Activated CD4-positive, alpha-beta T cell treated with anti-CD3 and anti-CD28 coated beads, Interleukin-2, amount 10 ng/mL, durations not matched to agents 24 days and 14 days (primary cell): ENCODE data around the gene VWA5B1. TPM values are rescaled to one million over a fixed set of nuclear protein-coding genes. Genes with fewer than 3 reads are reported as not detected.

ENCODE experiments used
- total RNA-seq: library from RNA; stranded (reverse); gene quantifications from 2 replicates; pipeline ENCODE4 v1.2.3, GENCODE V29; 2022

The VWA5B1 gene
- total RNA-seq, 1 donor from 2014 or later, result not detected

Other genes starting within 250 kb of the VWA5B1 start
- gene PLA2G5, start 220.7 kb upstream of the VWA5B1 start, total RNA-seq, result not detected in 2 replicates
- not detected in 2 replicates for gene PLA2G2D, start 171.3 kb upstream of the VWA5B1 start, total RNA-seq
- gene PLA2G2F, start 151.6 kb upstream of the VWA5B1 start, total RNA-seq, result not detected in 2 replicates
- gene UBXN10, start 104.8 kb upstream of the VWA5B1 start, total RNA-seq, result 1.2 and 1.3 TPM in 2 replicates
- 0.28 and 0.40 TPM in 2 replicates for gene PLA2G2C, start 104.4 kb upstream of the VWA5B1 start, total RNA-seq
- gene CAMK2N1, start 195.3 kb downstream of the VWA5B1 start, total RNA-seq, result 1.3 and 1.8 TPM in 2 replicates
- gene MUL1, start 217.3 kb downstream of the VWA5B1 start, total RNA-seq, result 19.1 and 19.4 TPM in 2 replicates